Endothelial cell of umbilical vein (primary cell): ENCODE results near the gene HSPG2. TPM values are rescaled to one million over a fixed set of nuclear protein-coding genes. Genes with fewer than 3 reads are reported as not detected.

Experiments
- BruUV-seq: library from RNA; stranded (reverse); fragments of 400-500 nt; replicated peaks from 2 replicates; lab custom pipeline; 2021; lab: Mats Ljungman, UMichigan
- CTCF ChIA-PET: fragments of 300-600, 350-600 bp; sonication (Branson Sonifier 250); formaldehyde crosslinking; loops from one replicate; lab custom pipeline; 2021; ENCODE audit warnings: antibody characterized with exemption, inconsistent platforms; lab: Charles Lee
- POLR2A ChIA-PET: fragments of 300-600, 350-600 bp; sonication (Branson Sonifier 250); formaldehyde crosslinking; loops from one replicate; lab custom pipeline; 2021; ENCODE audit warnings: antibody characterized with exemption, inconsistent platforms; lab: Charles Lee
- DNase-seq: peaks from one replicate; pipeline ENCODE4 v3.0.0-alpha.2; 2011; ENCODE audit warnings: low read depth, low spot score
- FAIRE-seq: peaks from 2 replicates; lab custom pipeline; 2011; peaks lifted over from hg19 to GRCh38; lab: Jason Lieb, UNC
- H2AFZ ChIP-seq: 2 replicates; pipeline ENCODE4 v1.6.0; 2012; ENCODE audit warnings: low read depth, low read length, control low read depth, inconsistent platforms
- H3K27ac ChIP-seq: 2 replicates; pipeline ENCODE4 v1.5.1; 2011; ENCODE audit warnings: low read depth, mild to moderate bottlenecking, control low read depth, low read length, moderate library complexity; ENCODE audit not compliant: insufficient read depth
- H3K27me3 ChIP-seq, 2 experiments: 2 replicates each; pipeline versions ENCODE4 v1.6.0 to v1.6.1; 2011; ENCODE audit warnings: low read length in 2 of 2, mixed read lengths in 1 of 2; ENCODE audit not compliant: control insufficient read depth in 2 of 2, insufficient read depth in 2 of 2
- H3K36me3 ChIP-seq, 2 experiments: 2 replicates in 1 of 2; 3 replicates in 1 of 2; pipeline ENCODE4 v1.5.1; 2011; ENCODE audit warnings: low read length in 2 of 2, mild to moderate bottlenecking in 1 of 2, moderate library complexity in 1 of 2; ENCODE audit not compliant: control insufficient read depth in 2 of 2, insufficient read depth in 2 of 2; ENCODE audit errors: extremely low read depth in 1 of 2
- H3K4me1 ChIP-seq: 3 replicates; pipeline ENCODE4 v1.5.1; 2011; ENCODE audit warnings: mild to moderate bottlenecking, low read length; ENCODE audit not compliant: control insufficient read depth, insufficient read depth; ENCODE audit errors: extremely low read depth
- H3K4me2 ChIP-seq: 2 replicates; pipeline ENCODE4 v1.6.1; 2011; ENCODE audit warnings: low read length, control low read depth, mixed read lengths; ENCODE audit not compliant: insufficient read depth
- H3K4me3 ChIP-seq, 3 experiments: fragments of 200-600 bp in 1 of 3; sonication (generic), shearing (Covaris generic) in 1 of 3; replicated peaks in 1 of 3; 2 replicates each; pipeline ENCODE4 v1.5.1; 2011 to 2016; ENCODE audit warnings: control low read depth in 3 of 3, low read length in 3 of 3, mild to moderate bottlenecking in 2 of 3, inconsistent platforms in 1 of 3, low read depth in 1 of 3, moderate library complexity in 1 of 3; ENCODE audit not compliant: insufficient read depth in 1 of 3
- H3K79me2 ChIP-seq: 2 replicates; pipeline ENCODE4 v1.6.0; 2012; ENCODE audit warnings: low read length, inconsistent platforms; ENCODE audit not compliant: control insufficient read depth, insufficient read depth
- H3K9ac ChIP-seq: replicated peaks from 2 replicates; pipeline ENCODE3; 2011; ENCODE audit warnings: low read length, control low read depth; ENCODE audit not compliant: insufficient read depth; ENCODE audit errors: extremely low read depth
- H3K9me1 ChIP-seq: replicated peaks from 3 replicates; pipeline ENCODE4 v1.6.0; 2011; ENCODE audit warnings: mild to moderate bottlenecking, low read length; ENCODE audit not compliant: control insufficient read depth, insufficient read depth; ENCODE audit errors: extremely low read depth
- H3K9me3 ChIP-seq: replicated peaks from 2 replicates; pipeline ENCODE4 v1.5.1; 2012; ENCODE audit warnings: low read length, inconsistent platforms; ENCODE audit not compliant: control insufficient read depth, insufficient read depth
- H4K20me1 ChIP-seq: replicated peaks from 2 replicates; pipeline ENCODE3; 2011; ENCODE audit warnings: mild to moderate bottlenecking, low read length; ENCODE audit not compliant: control insufficient read depth, insufficient read depth; ENCODE audit errors: extremely low read depth
- EZH2 ChIP-seq: IDR thresholded peaks from 2 replicates; pipeline ENCODE4 v1.6.1; 2012; ENCODE audit warnings: borderline replicate concordance, low read depth, mild to moderate bottlenecking, moderate library complexity, low read length, inconsistent platforms; ENCODE audit not compliant: severe bottlenecking
- POLR2A ChIP-seq: IDR thresholded peaks from 2 replicates; pipeline ENCODE4 v1.6.1; 2012; ENCODE audit warnings: low read depth, mild to moderate bottlenecking, control low read depth, low read length
- POLR2AphosphoS5 ChIP-seq: IDR thresholded peaks from 2 replicates; pipeline ENCODE4 v1.6.1; 2012; ENCODE audit warnings: low read depth, mild to moderate bottlenecking, control low read depth, low read length, moderate library complexity; ENCODE audit not compliant: insufficient read depth
- dilution Hi-C: fragments of 300-500 bp; cut with MboI; formaldehyde crosslinking; loops from one replicate; pipeline ENCODE4 v1.15.0; 2019; ENCODE audit warnings: low sequenced_read_pairs; ENCODE audit not compliant: extremely low pct_ligation_motif_present
- intact Hi-C: fragments of 100-400 bp; cut with micrococcal nuclease; formaldehyde crosslinking; loops from one replicate; pipeline ENCODE4 v1.10.0; 2022
- polyA plus RNA-seq, 4 experiments: library from polyadenylated mRNA; depleted of rRNA in 3 of 4; stranded (reverse) in 3 of 4; unstranded in 1 of 4; fragments of >200 nt; gene quantifications; 2 replicates each; pipeline versions ENCODE4 v1.2.1 to v1.2.3, GENCODE V29; 2011 to 2012; ENCODE audit warnings: missing spikeins in 1 of 4
- total RNA-seq: library from RNA; stranded (reverse); gene quantifications from 2 replicates; pipeline ENCODE4 v1.2.3, GENCODE V29; 2021

The HSPG2 gene
- total and polyA plus RNA-seq, 2 donors (not counting 3 experiments of a cell fraction or from before 2014, with no cell fraction given): 734 to 3,499 TPM

- FAIRE-seq: no peak
- Histone ChIP-seq H3K9me1 (no peaks in the 10 kb centered on the region), H2AFZ (no peak overlapping the region), H3K4me1 (peaks cover 10% of the 10 kb centered on the region), H4K20me1 (peaks cover 3% of the 10 kb centered on the region), H3K9me3 (no peaks in the 10 kb centered on the region), H3K4me3 (no peak overlapping the region), H3K27me3 (no peaks in the 10 kb centered on the region), H3K36me3 (peaks cover 66 to 86% of the 10 kb centered on the region in 2 experiments), H3K4me2 (no peak overlapping the region), H3K79me2 (peaks cover 61% of the 10 kb centered on the region), H3K9ac (no peak overlapping the region), H3K27ac (no peak overlapping the region)
- POLR2A ChIA-PET: no interaction called here
- intact Hi-C loops: no loop called here
- DNase-seq: no peak
- CTCF ChIA-PET: no interaction called here
- TF ChIP-seq POLR2AphosphoS5 (no peak), POLR2A (peak; percentile 18)
- dilution Hi-C loops: no loop called here
- no TSS peak for BruUV-seq
Measured at GRCh38 chr1:21868482-21868881, 68.6 kb downstream of the HSPG2 start.

- H3K9me3 ChIP-seq: no peaks in the 10 kb centered on the region
- ChIA-PET CTCF (interaction anchor here (1.6 kb wide), 1 partner anchor 33 kb away, joined by 3 read pairs; no protein-coding TSS in a partner anchor), POLR2A (no interaction called here)
- intact Hi-C loops: no loop called here
- no peak overlapping the region for H3K27ac ChIP-seq
- H3K4me2 ChIP-seq: no peak overlapping the region
- BruUV-seq: no TSS peak
- dilution Hi-C loops: no loop called here
- peaks cover 59 to 79% of the 10 kb centered on the region in 2 experiments for H3K36me3 ChIP-seq
- peaks cover 10% of the 10 kb centered on the region for H3K4me1 ChIP-seq
- H3K4me3 ChIP-seq: no peak overlapping the region
- H3K79me2 ChIP-seq: peaks cover 53% of the 10 kb centered on the region
- H3K27me3 ChIP-seq: no peaks in the 10 kb centered on the region
- H4K20me1 ChIP-seq: peaks cover 3% of the 10 kb centered on the region
- H2AFZ ChIP-seq: no peak overlapping the region
- DNase-seq: no peak
- H3K9me1 ChIP-seq: no peaks in the 10 kb centered on the region
- no peak for TF ChIP-seq EZH2
- peak; percentile 29 for TF ChIP-seq POLR2AphosphoS5
- no peak for FAIRE-seq
- no peak overlapping the region for H3K9ac ChIP-seq
Measured at GRCh38 chr1:21867451-21867996, 69.6 kb downstream of the HSPG2 start.
